Ascending aorta (tissue), 2 donors: ENCODE data around the gene SEMA4A. TPM values are rescaled to one million over a fixed set of nuclear protein-coding genes. Genes with fewer than 3 reads are reported as not detected.
"Not testable (repeated sequence)": the region's sequence is repeated elsewhere in the genome, so short reads cannot be mapped to it uniquely, and the experiment has no call there.

Experiments used
- DNase-seq, 2 donors: peaks; one replicate each; pipeline ENCODE4 v3.0.0-alpha.2; 2019; ENCODE audit warnings: low spot score in 2 of 2
- H3K27ac ChIP-seq, 2 donors: fragments of 200-600 bp; sonication (generic); one replicate each; pipeline ENCODE4 v1.5.1; 2016 to 2017; ENCODE audit warnings: mild to moderate bottlenecking in 1 of 2
- H3K27me3 ChIP-seq: fragments of 200-600 bp; sonication (generic); one replicate; pipeline ENCODE4 v1.5.1; 2017
- H3K36me3 ChIP-seq, 2 donors: fragments of 200-600 bp; sonication (generic); one replicate each; pipeline ENCODE4 v1.5.1; 2016
- H3K4me1 ChIP-seq, 2 donors: fragments of 200-600 bp; sonication (generic); one replicate each; pipeline ENCODE4 v1.5.1; 2016 to 2017; ENCODE audit warnings: mild to moderate bottlenecking in 1 of 2
- H3K4me3 ChIP-seq, 2 donors: fragments of 200-600 bp; sonication (generic); one replicate each; pipeline ENCODE4 v1.5.1; 2016 to 2017; ENCODE audit warnings: mild to moderate bottlenecking in 1 of 2
- H3K9me3 ChIP-seq, 2 donors: fragments of 200-600 bp; sonication (generic); one replicate each; pipeline ENCODE4 v1.5.1; 2016
- intact Hi-C: fragments of 100-400 bp; cut with DNase I; formaldehyde crosslinking; loops from one replicate; pipeline ENCODE4 v1.15.1; 2023
- total RNA-seq: library from RNA; depleted of rRNA; stranded (reverse); fragments of >200 nt; gene quantifications from one replicate; pipeline ENCODE4 v1.1.0, GENCODE V29; 2016
- TF ChIP-seq, protein P1 (sequence below), 3 experiments: fragments of 200-600 bp in 2 of 3; fragments of 450-650 bp in 1 of 3; sonication (generic) in 2 of 3; IDR thresholded peaks; one replicate each; pipeline ENCODE4 v1.5.1; 2016 to 2019; ENCODE audit warnings: antibody characterized with exemption in 3 of 3, mild to moderate bottlenecking in 1 of 3, moderate library complexity in 1 of 3

Gene SEMA4A
- total RNA-seq, 1 donor from 2014 or later = 0.64 TPM

DNA sequence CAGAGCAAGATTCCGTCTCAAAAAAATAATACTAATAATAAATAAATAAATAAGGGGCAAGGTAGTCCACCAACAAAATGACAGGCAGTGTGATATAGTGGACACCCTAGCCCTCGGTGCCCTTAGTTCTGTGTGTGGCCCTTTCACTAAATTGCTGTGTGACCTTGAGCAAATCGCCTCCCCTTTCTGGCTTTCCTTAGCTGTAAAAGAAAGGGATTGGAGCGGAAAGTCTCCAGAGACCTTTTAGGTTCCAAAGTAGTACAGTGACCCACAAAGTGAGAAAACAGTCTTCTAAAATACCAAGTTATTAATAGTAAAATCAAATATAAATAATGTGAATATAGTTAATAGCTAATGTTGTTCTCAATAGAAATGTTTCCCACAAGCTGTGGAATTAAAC lies 31.3 kb upstream of the SEMA4A start:
- peaks cover 0 to 9% of the 10 kb centered on the region in 2 donors for H3K36me3 ChIP-seq
- no peaks in the 10 kb centered on the region for H3K27me3 ChIP-seq
- intact Hi-C loops = loop anchor here (10.0 kb wide), 2 partner anchors 383 to 623 kb away; partner anchors contain the start of genes MEF2D and MRPL24
- peak overlapping the region; percentile 97 for H3K27ac ChIP-seq
- H3K4me1 ChIP-seq = peaks cover 39 to 77% of the 10 kb centered on the region in 2 donors
- TF ChIP-seq, protein P1, sequence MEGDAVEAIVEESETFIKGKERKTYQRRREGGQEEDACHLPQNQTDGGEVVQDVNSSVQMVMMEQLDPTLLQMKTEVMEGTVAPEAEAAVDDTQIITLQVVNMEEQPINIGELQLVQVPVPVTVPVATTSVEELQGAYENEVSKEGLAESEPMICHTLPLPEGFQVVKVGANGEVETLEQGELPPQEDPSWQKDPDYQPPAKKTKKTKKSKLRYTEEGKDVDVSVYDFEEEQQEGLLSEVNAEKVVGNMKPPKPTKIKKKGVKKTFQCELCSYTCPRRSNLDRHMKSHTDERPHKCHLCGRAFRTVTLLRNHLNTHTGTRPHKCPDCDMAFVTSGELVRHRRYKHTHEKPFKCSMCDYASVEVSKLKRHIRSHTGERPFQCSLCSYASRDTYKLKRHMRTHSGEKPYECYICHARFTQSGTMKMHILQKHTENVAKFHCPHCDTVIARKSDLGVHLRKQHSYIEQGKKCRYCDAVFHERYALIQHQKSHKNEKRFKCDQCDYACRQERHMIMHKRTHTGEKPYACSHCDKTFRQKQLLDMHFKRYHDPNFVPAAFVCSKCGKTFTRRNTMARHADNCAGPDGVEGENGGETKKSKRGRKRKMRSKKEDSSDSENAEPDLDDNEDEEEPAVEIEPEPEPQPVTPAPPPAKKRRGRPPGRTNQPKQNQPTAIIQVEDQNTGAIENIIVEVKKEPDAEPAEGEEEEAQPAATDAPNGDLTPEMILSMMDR (IDR thresholded peaks at IDR 0.05) = no peak
- peak overlapping the region; percentile 93 to 100 for H3K4me3 ChIP-seq
- DNase-seq = no peak
- no peaks in the 10 kb centered on the region for H3K9me3 ChIP-seq

- TF ChIP-seq, protein P1 (IDR thresholded peaks at IDR 0.05) = no peak
- Histone ChIP-seq H3K4me1 (peaks cover 45 to 82% of the 10 kb centered on the region in 2 donors), H3K27me3 (no peaks in the 10 kb centered on the region), H3K4me3 (peak overlapping the region; percentile 93 to 100), H3K9me3 (no peaks in the 10 kb centered on the region), H3K27ac (peak overlapping the region; percentile 97), H3K36me3 (peaks cover 0 to 12% of the 10 kb centered on the region in 2 donors)
- intact Hi-C loops = loop anchor here (1.0 to 10.0 kb wide), 4 partner anchors 8 to 622 kb away; partner anchors contain the start of genes LMNA, MEF2D and MRPL24
- peak; percentile 71 to 96 for DNase-seq
Observed at GRCh38 chr1:156122519-156123355, 30.6 kb upstream of the SEMA4A start.

- Histone ChIP-seq H3K9me3 (no peaks in the 10 kb centered on the region), H3K27me3 (no peaks in the 10 kb centered on the region), H3K4me1 (peaks cover 53 to 88% of the 10 kb centered on the region in 2 donors), H3K36me3 (peaks cover 0 to 13% of the 10 kb centered on the region in 2 donors), H3K27ac (peak overlapping the region; percentile 97), H3K4me3 (peak overlapping the region; percentile 93 to 100)
- intact Hi-C loops = loop anchor here (1.0 to 10.0 kb wide), 4 partner anchors 9 to 621 kb away; partner anchors contain the start of genes LMNA, MEF2D and MRPL24
- DNase-seq = peak; percentile 96 to 99
- TF ChIP-seq, protein P1 (IDR thresholded peaks at IDR 0.05) = peak in 1 of 3 experiments; percentile 13
Observed at GRCh38 chr1:156123356-156124196, 29.8 kb upstream of the SEMA4A start.

- peak overlapping the region; percentile 97 for H3K27ac ChIP-seq
- intact Hi-C loops = loop anchor here (10.0 kb wide), 2 partner anchors 380 to 620 kb away; partner anchors contain the start of genes MEF2D and MRPL24
- no peaks in the 10 kb centered on the region for H3K9me3 ChIP-seq
- DNase-seq = no peak
- H3K4me3 ChIP-seq = peak overlapping the region; percentile 93 to 100
- TF ChIP-seq, protein P1 (IDR thresholded peaks at IDR 0.05) = no peak
- peaks cover 54 to 85% of the 10 kb centered on the region in 2 donors for H3K4me1 ChIP-seq
- no peaks in the 10 kb centered on the region for H3K27me3 ChIP-seq
- peaks cover 0 to 11% of the 10 kb centered on the region in 2 donors for H3K36me3 ChIP-seq
Observed at GRCh38 chr1:156124557-156125483, 28.6 kb upstream of the SEMA4A start.

DNA sequence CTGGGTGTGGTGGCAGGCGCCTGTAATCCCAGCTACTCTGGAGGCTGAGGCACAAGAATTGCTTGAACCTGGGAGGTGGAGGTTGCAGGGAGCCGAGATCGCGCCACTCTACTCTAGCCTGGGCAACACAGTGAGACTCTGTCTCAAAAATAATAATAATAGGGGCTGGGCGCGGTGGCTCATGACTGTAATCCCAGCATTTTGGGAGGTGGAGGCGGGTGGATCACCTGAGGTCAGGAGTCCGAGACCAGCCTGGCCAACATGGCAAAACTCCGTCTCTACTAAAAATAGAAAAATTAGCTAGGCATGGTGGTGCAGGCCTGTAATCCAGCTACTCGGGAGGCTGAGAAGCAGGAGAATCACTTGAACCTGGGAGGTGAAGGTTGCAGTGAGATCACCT lies 27.8 kb upstream of the SEMA4A start:
- not testable (repeated sequence) for H3K36me3 ChIP-seq, H3K27me3 ChIP-seq, H3K9me3 ChIP-seq
- Histone ChIP-seq H3K27ac (peak overlapping the region; percentile 97), H3K4me1 (peaks cover 49 to 83% of the 10 kb centered on the region in 2 donors), H3K4me3 (peak overlapping the region; percentile 93 to 100)
- peak in 1 of 2 donors; percentile 72 for DNase-seq
- intact Hi-C loops = loop anchor here (10.0 kb wide), 2 partner anchors 379 to 619 kb away; partner anchors contain the start of genes MEF2D and MRPL24
